Panc1 (cell line): ENCODE data around the gene SPDYE6.

Source experiments
- CTCF ChIP-seq: fragments of 450-650 bp; IDR thresholded peaks from 2 replicates; pipeline ENCODE4 v1.5.1; 2017; ENCODE audit warnings: mild to moderate bottlenecking
- POLR2AphosphoS5 ChIP-seq: IDR thresholded peaks from 2 replicates; pipeline ENCODE4 v1.6.1; 2012; ENCODE audit warnings: mild to moderate bottlenecking, low read depth, low read length, moderate library complexity
- REST ChIP-seq, 2 experiments: IDR thresholded peaks; 2 replicates each; pipeline ENCODE4 v1.6.1; 2011 to 2012; ENCODE audit warnings: low read depth in 2 of 2, control low read depth in 1 of 2, low read length in 1 of 2, mild to moderate bottlenecking in 1 of 2, moderate library complexity in 1 of 2; ENCODE audit not compliant: insufficient read depth in 1 of 2
- TCF7L2 ChIP-seq: IDR thresholded peaks from 2 replicates; pipeline ENCODE4 v1.6.1; 2011; ENCODE audit warnings: mild to moderate bottlenecking, low read depth, low read length, inconsistent platforms

- TF ChIP-seq CTCF, result no peak
- TF ChIP-seq REST (IDR thresholded peaks at IDR 0.05; ENCODE audit: insufficient read depth in 1 of 2, low read depth in 2 of 2, low read length in 1 of 2), result no peak
- no peak for TF ChIP-seq TCF7L2
- TF ChIP-seq POLR2AphosphoS5, result no peak
These were observed 35.5 kb downstream of the SPDYE6 start for GRCh38 chr7:102320601-102321350.
